Activated CD4-positive, alpha-beta T cell treated with anti-CD3 and anti-CD28 coated beads for 24 hours (primary cell): ENCODE measurements around the gene PDIA4.
A peak's percentile ranks its signal among the peaks of the same experiment; 100 is the strongest.
"Not testable (repeated sequence)": the region's sequence is repeated elsewhere in the genome, so short reads cannot be mapped to it uniquely, and the experiment has no call there.

Source experiments
- DNase-seq, 2 donors: peaks; one replicate each; pipeline ENCODE4 v3.0.0-alpha.2; 2020; ENCODE audit warnings: low read depth in 2 of 2

PDIA4 gene

GRCh38 chr7:149003560-149004305 is 24.6 kb downstream of the PDIA4 start:
- no peak for DNase-seq

- no peak for DNase-seq
These were observed 25.3 kb downstream of the PDIA4 start for GRCh38 chr7:149003018-149003417.

- DNase-seq = no peak
These were observed 25.7 kb downstream of the PDIA4 start for GRCh38 chr7:149002604-149003003.

GRCh38 chr7:149001427-149002068 is 26.8 kb downstream of the PDIA4 start:
- no peak for DNase-seq

- DNase-seq = no peak
These were observed 27.3 kb downstream of the PDIA4 start for GRCh38 chr7:149000961-149001360.

- no peak for DNase-seq
These were observed 29.1 kb downstream of the PDIA4 start for GRCh38 chr7:148999192-148999591.

- DNase-seq = no peak
These were observed 30.8 kb downstream of the PDIA4 start for GRCh38 chr7:148997497-148997896.

- no peak for DNase-seq
These were observed 33.7 kb downstream of the PDIA4 start for GRCh38 chr7:148994576-148994975.

GRCh38 chr7:148993193-148993592 is 35.1 kb downstream of the PDIA4 start:
- no peak for DNase-seq

- no peak for DNase-seq
These were observed 36.8 kb downstream of the PDIA4 start for GRCh38 chr7:148991536-148991935.

GRCh38 chr7:148987751-148988512 is 40.4 kb downstream of the PDIA4 start:
- DNase-seq = no peak

- peak; percentile 58 to 61 for DNase-seq
These were observed 41.1 kb downstream of the PDIA4 start for GRCh38 chr7:148987010-148987750.

- no peak for DNase-seq
These were observed 41.6 kb downstream of the PDIA4 start for GRCh38 chr7:148986742-148987009.

- peak; percentile 68 to 74 for DNase-seq
These were observed 44.8 kb downstream of the PDIA4 start for GRCh38 chr7:148983200-148984146.

GRCh38 chr7:148982654-148983199 is 45.6 kb downstream of the PDIA4 start:
- no peak for DNase-seq

GRCh38 chr7:148979827-148980226 is 48.5 kb downstream of the PDIA4 start:
- no peak for DNase-seq

- not testable (repeated sequence) for DNase-seq
These were observed 49.2 kb downstream of the PDIA4 start for GRCh38 chr7:148979072-148979471.

- DNase-seq = no peak
These were observed 50.2 kb downstream of the PDIA4 start for GRCh38 chr7:148978091-148978490.

- DNase-seq = no peak
These were observed 52.4 kb downstream of the PDIA4 start for GRCh38 chr7:148975896-148976295.

- DNase-seq = no peak
These were observed 55.0 kb downstream of the PDIA4 start for GRCh38 chr7:148973256-148973655.

GRCh38 chr7:148972375-148972774 is 55.9 kb downstream of the PDIA4 start:
- no peak for DNase-seq
